HepG2 (cell line): ENCODE data around the gene PGPEP1. TPM values are rescaled to one million over a fixed set of nuclear protein-coding genes. Genes with fewer than 3 reads are reported as not detected.

ENCODE experiments used
- ATAC-seq: fragments of 200-7000 bp; cut with Tn5 transposase; 3 replicates; pipeline ENCODE4 v1.9.1; 2020; ENCODE audit warnings: mild to moderate bottlenecking, moderate library complexity
- BruUV-seq: library from RNA; stranded (reverse); fragments of 400-500 nt; replicated peaks from 2 replicates; lab custom pipeline; 2021; lab: Mats Ljungman, UMichigan
- CTCF ChIA-PET: fragments of 300-600 bp; formaldehyde crosslinking; extraction: SDS; loops from one replicate; lab custom pipeline; 2021; ENCODE audit warnings: low total read pairs, inconsistent platforms, low intra/inter-chr PET ratio; lab: Yijun Ruan, JAX
- POLR2A ChIA-PET: fragments of 350-600 bp; sonication (Branson Sonifier 250); formaldehyde crosslinking; loops from one replicate; lab custom pipeline; 2020; ENCODE audit warnings: antibody characterized with exemption, inconsistent platforms; lab: Yijun Ruan, JAX
- DNase-seq: peaks from one replicate; pipeline ENCODE4 v3.0.0-alpha.2; 2015; ENCODE audit warnings: low spot score
- FAIRE-seq: peaks from 3 replicates; lab custom pipeline; 2011; peaks lifted over from hg19 to GRCh38; lab: Jason Lieb, UNC
- H2AFZ ChIP-seq: one replicate; pipeline ENCODE4 v1.6.1; 2011; ENCODE audit warnings: low read length, inconsistent platforms
- H3K27ac ChIP-seq: fragments of 300-600 bp; 3 replicates; pipeline ENCODE4 v1.8.0; 2011; ENCODE audit warnings: mixed run types, mild to moderate bottlenecking, mixed read lengths, low read length, inconsistent platforms; ENCODE audit not compliant: insufficient read depth; ENCODE audit errors: extremely low read length
- H3K27me3 ChIP-seq, 2 experiments: fragments of 200-600 bp in 1 of 2; 2 replicates in 1 of 2; 3 replicates in 1 of 2; pipeline versions ENCODE4 v1.6.0 to v1.8.0; 2011; ENCODE audit warnings: low read length in 2 of 2, mild to moderate bottlenecking in 2 of 2, moderate library complexity in 2 of 2, inconsistent platforms in 1 of 2; ENCODE audit not compliant: insufficient read depth in 2 of 2, control insufficient read depth in 1 of 2
- H3K36me3 ChIP-seq, 2 experiments: fragments of 200-600 bp in 1 of 2; replicated peaks in 1 of 2; 2 replicates in 1 of 2; 3 replicates in 1 of 2; pipeline versions ENCODE4 v1.5.1 to v1.8.0; 2011; ENCODE audit warnings: low read length in 2 of 2, inconsistent platforms in 1 of 2; ENCODE audit not compliant: insufficient read depth in 2 of 2, control insufficient read depth in 1 of 2
- H3K4me1 ChIP-seq: 2 replicates; pipeline ENCODE4 v1.5.1; 2012; ENCODE audit warnings: low read length, inconsistent platforms; ENCODE audit not compliant: insufficient read depth
- H3K4me2 ChIP-seq: 2 replicates; pipeline ENCODE4 v1.6.0; 2011; ENCODE audit warnings: low read depth, low read length, inconsistent platforms
- H3K4me3 ChIP-seq, 3 experiments: fragments of 200-600 bp in 1 of 3; sonication (generic), shearing (Covaris generic) in 1 of 3; replicated peaks in 1 of 3; 2 replicates each; pipeline ENCODE4 v1.5.1; 2011 to 2016; ENCODE audit warnings: low read length in 3 of 3, inconsistent platforms in 2 of 3, low read depth in 2 of 3, mild to moderate bottlenecking in 2 of 3, control low read depth in 1 of 3, mixed read lengths in 1 of 3; ENCODE audit not compliant: insufficient read depth in 1 of 3
- H3K79me2 ChIP-seq: one replicate; pipeline ENCODE4 v1.6.1; 2011; ENCODE audit warnings: low read length, inconsistent platforms; ENCODE audit not compliant: insufficient read depth
- H3K9ac ChIP-seq: 2 replicates; pipeline ENCODE4 v1.6.0; 2011; ENCODE audit warnings: mild to moderate bottlenecking, low read depth, low read length, inconsistent platforms; ENCODE audit not compliant: insufficient read depth
- H3K9me3 ChIP-seq: 2 replicates; pipeline ENCODE4 v1.5.1; 2012; ENCODE audit warnings: mild to moderate bottlenecking, low read length
- H4K20me1 ChIP-seq: 2 replicates; pipeline ENCODE4 v1.6.0; 2011; ENCODE audit warnings: inconsistent platforms, mild to moderate bottlenecking, low read length, moderate library complexity; ENCODE audit not compliant: insufficient read depth
- CCDC6 ChIP-seq: sonication (generic); formaldehyde crosslinking; IDR thresholded peaks from 2 replicates; pipeline ENCODE4 v1.8.1; 2022; ENCODE audit warnings: mild to moderate bottlenecking, missing genetic modification reagents, moderate library complexity
- NFE2L2 ChIP-seq: fragments of 150-350 bp; IDR thresholded peaks from 2 replicates; pipeline ENCODE4 v1.6.1; 2014; ENCODE audit warnings: low read length
- RFXANK ChIP-seq: IDR thresholded peaks from 2 replicates; pipeline ENCODE4 v1.6.1; 2016
- SOX6 ChIP-seq, 2 experiments: fragments of 450-650 bp in 1 of 2; sonication (generic) in 1 of 2; formaldehyde crosslinking in 1 of 2; IDR thresholded peaks; 2 replicates each; pipeline versions ENCODE4 v1.4.0 to v1.6.1; 2017 to 2020; ENCODE audit warnings: antibody characterized with exemption in 1 of 2, mild to moderate bottlenecking in 1 of 2, missing genetic modification reagents in 1 of 2
- STAG1 ChIP-seq: sonication (generic); formaldehyde crosslinking; IDR thresholded peaks from 2 replicates; pipeline ENCODE4 v1.4.0; 2020; ENCODE audit warnings: missing genetic modification reagents
- TBL1XR1 ChIP-seq: fragments of 150-350 bp; IDR thresholded peaks from 2 replicates; pipeline ENCODE4 v1.6.1; 2014; ENCODE audit warnings: borderline replicate concordance, low read length; ENCODE audit not compliant: partially characterized antibody
- ZBTB39 ChIP-seq: sonication (generic); formaldehyde crosslinking; IDR thresholded peaks from 2 replicates; pipeline ENCODE4 v1.5.0; 2020; ENCODE audit warnings: missing genetic modification reagents
- ZBTB7A ChIP-seq: sonication (generic); formaldehyde crosslinking; IDR thresholded peaks from 2 replicates; pipeline ENCODE4 v1.8.0; 2022; ENCODE audit warnings: mild to moderate bottlenecking, missing genetic modification reagents
- ZMYM3 ChIP-seq: sonication (generic); formaldehyde crosslinking; IDR thresholded peaks from 2 replicates; pipeline ENCODE4 v1.5.1; 2020; ENCODE audit warnings: mild to moderate bottlenecking, missing genetic modification reagents
- ZNF431 ChIP-seq: sonication (generic); formaldehyde crosslinking; IDR thresholded peaks from 2 replicates; pipeline ENCODE4 v1.9.0; 2022; ENCODE audit warnings: missing genetic modification reagents, low read depth, mild to moderate bottlenecking, borderline replicate concordance
- ZNF629 ChIP-seq: sonication (generic); formaldehyde crosslinking; conservative IDR thresholded peaks from 2 replicates; pipeline ENCODE4 v1.5.0; 2020; ENCODE audit warnings: missing genetic modification reagents
- ZNF639 ChIP-seq: conservative IDR thresholded peaks from 2 replicates; pipeline ENCODE4 v1.6.1; 2018; ENCODE audit warnings: missing genetic modification reagents
- ZNF768 ChIP-seq: sonication (generic); formaldehyde crosslinking; IDR thresholded peaks from 2 replicates; pipeline ENCODE4 v1.4.0; 2020; ENCODE audit warnings: missing genetic modification reagents
- ZNF839 ChIP-seq: sonication (generic); formaldehyde crosslinking; IDR thresholded peaks from 2 replicates; pipeline ENCODE4 v1.4.0; 2020; ENCODE audit warnings: missing genetic modification reagents, mild to moderate bottlenecking, borderline replicate concordance
- WGBS: methylation state at CpG from one replicate; pipeline ENCODE4 v1.1.6; 2017; ENCODE audit warnings: low lambda C conversion rate; 5-methylcytosine and 5-hydroxymethylcytosine counted together
- in situ Hi-C: cut with HindIII; loops from 2 replicates; pipeline ENCODE4 v1.10.0; 2017; ENCODE audit warnings: low pct_unique_long_range_greater_than_20kb; ENCODE audit not compliant: extremely low pct_ligation_motif_present
- intact Hi-C: fragments of 100-400 bp; cut with micrococcal nuclease; formaldehyde crosslinking; loops from one replicate; pipeline ENCODE4 v1.10.0; 2022; ENCODE audit not compliant: unreplicated experiment
- polyA plus RNA-seq, 8 experiments: library from polyadenylated mRNA; depleted of rRNA in 3 of 8; stranded (reverse) in 7 of 8; unstranded in 1 of 8; fragments of >200 nt; fragmentation: Illumina TruSeq in 4 of 8; extraction: Trizol in 4 of 8; gene quantifications; 2 replicates each; pipeline versions ENCODE4 v1.2.1 to v1.2.3, GENCODE V29; 2011 to 2016; ENCODE audit warnings: low read depth in 4 of 8, missing spikeins in 1 of 8, mixed read lengths in 1 of 8; ENCODE audit not compliant: insufficient read depth in 1 of 8
- total RNA-seq, 5 experiments: library from RNA; depleted of rRNA; stranded (reverse); fragments of >200 nt; fragmentation: Illumina TruSeq; extraction: Trizol; gene quantifications; 2 replicates each; pipeline ENCODE4 v1.2.3, GENCODE V29; 2016; ENCODE audit warnings: low read depth in 1 of 5

PGPEP1 gene
- total and polyA plus RNA-seq, 2 of the 13 experiments (the other 11 are each of a cell fraction or from before 2014, with no cell fraction given): 53.1 to 56.6 TPM

GRCh38 chr19:18340990-18341868 is 831 bp downstream of the PGPEP1 start (continued):
- TF ChIP-seq TBL1XR1 (peak; percentile 21), ZNF639 (CRISPR knock-in tag) (no peak), ZNF431 (CRISPR knock-in tag) (no peak), ZNF839 (CRISPR knock-in tag) (no peak), CCDC6 (CRISPR knock-in tag) (no peak), NFE2L2 (no peak), SOX6 (IDR thresholded peaks at IDR 0.05) (no peak), SOX6 (CRISPR knock-in tag; IDR thresholded peaks at IDR 0.05) (peak; percentile 43; the same call in 1 of the 2 replicates), ZBTB7A (CRISPR knock-in tag) (peak; percentile 79; the same call in 1 of the 2 replicates), ZNF629 (no peak)
- TF ChIP-seq, all 625 proteins: peak for 176

- Histone ChIP-seq H3K9me3 (no peaks in the 10 kb centered on the region), H4K20me1 (peaks cover 7% of the 10 kb centered on the region)
- ChIA-PET POLR2A (interaction anchor here (0.8 to 4.4 kb wide), 7 partner anchors 14 to 77 kb away, joined by 3 to 30 read pairs (median 5); partner anchors contain the start of genes GDF15, JUND and SSBP4), CTCF (no interaction called here)
- BruUV-seq: no TSS peak
- TF ChIP-seq ZNF768 (CRISPR knock-in tag) (peak; percentile 99), RFXANK (no peak), ZMYM3 (CRISPR knock-in tag) (peak; percentile 90), ZBTB39 (CRISPR knock-in tag) (no peak), STAG1 (CRISPR knock-in tag) (no peak)
- TF ChIP-seq, all 625 proteins: peak for 2
- H3K27me3 ChIP-seq: no peaks in the 10 kb centered on the region
- FAIRE-seq: no peak
- H3K36me3 ChIP-seq: peaks cover 8 to 29% of the 10 kb centered on the region in 2 experiments; a peak in 4 of 5 replicates
- H3K4me1 ChIP-seq: peaks cover 50% of the 10 kb centered on the region
- peak overlapping the region in 1 of 3 experiments; percentile 89; a peak in 1 of 6 replicates for H3K4me3 ChIP-seq
- peak overlapping the region; percentile 77 for H3K4me2 ChIP-seq
- no peak overlapping the region for H2AFZ ChIP-seq
- ATAC-seq: no peak
- 97% methylated on average over 8 of the region's 8 CpGs for WGBS
- H3K79me2 ChIP-seq: peaks cover 13% of the 10 kb centered on the region
- intact Hi-C loops (no loop called here), in situ Hi-C loops (loop anchor here (10.0 kb wide), 1 partner anchor 63 kb away; no protein-coding TSS in a partner anchor)
- no peak for DNase-seq
- no peak overlapping the region for H3K27ac ChIP-seq
- 0 out of 2 replicates have a peak overlapping the region, but pooled peaks have one; percentile 29 for H3K9ac ChIP-seq
Observed at GRCh38 chr19:18342090-18342632, 1.8 kb downstream of the PGPEP1 start.
